ENCODE results near the gene EXOC5.

DNA sequence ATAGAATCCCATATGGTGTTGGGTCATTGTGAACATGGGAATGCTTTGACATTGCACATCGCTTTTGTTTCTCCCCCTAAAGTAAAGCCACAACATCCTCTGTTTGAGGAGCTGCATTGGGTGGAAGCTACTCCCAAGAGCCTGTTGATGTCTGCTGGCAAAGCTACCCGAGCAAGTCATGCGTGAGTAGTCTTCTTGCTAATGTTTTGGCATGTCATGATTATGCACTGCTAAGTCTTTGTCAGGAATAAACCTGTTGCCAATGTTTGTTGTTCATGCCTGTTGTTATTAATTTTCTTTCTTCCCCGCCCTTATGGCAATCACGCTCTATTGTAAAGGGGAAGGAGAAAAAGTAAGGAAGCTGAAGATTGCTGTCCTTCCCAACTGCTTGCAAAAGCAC, 97.3 kb downstream of the EXOC5 start:
- TF ChIP-seq POLR2A (IDR thresholded peaks at IDR 0.05; ENCODE audit: low read depth) (no peak), POLR2AphosphoS5 (IDR thresholded peaks at IDR 0.05) (no peak)

All from esophagus muscularis mucosa (tissue), 2 donors.